Mesendoderm (in vitro differentiated cells): ENCODE results near the gene BMP7.

Experiments
- DNase-seq: peaks from one replicate; pipeline ENCODE4 v3.0.0; 2013
- H2AK5ac ChIP-seq: 2 replicates; pipeline ENCODE4 v1.6.1; 2013; ENCODE audit warnings: low read length, inconsistent platforms
- H2BK120ac ChIP-seq: 2 replicates; pipeline ENCODE4 v1.6.1; 2013; ENCODE audit warnings: low read depth, mild to moderate bottlenecking, low read length, moderate library complexity, mixed read lengths
- H2BK15ac ChIP-seq: replicated peaks from 2 replicates; pipeline ENCODE4 v1.6.1; 2013; ENCODE audit warnings: low read depth, mild to moderate bottlenecking, moderate library complexity
- H2BK5ac ChIP-seq: 2 replicates; pipeline ENCODE4 v1.6.1; 2013; ENCODE audit warnings: low read length, inconsistent platforms
- H3K18ac ChIP-seq: 2 replicates; pipeline ENCODE4 v1.6.1; 2013; ENCODE audit warnings: mild to moderate bottlenecking, low read length, mixed read lengths
- H3K23ac ChIP-seq: one replicate; pipeline ENCODE4 v1.6.1; 2013; ENCODE audit warnings: low read length
- H3K27ac ChIP-seq: 2 replicates; pipeline ENCODE4 v1.5.1; 2013; ENCODE audit warnings: low read depth, mild to moderate bottlenecking, inconsistent platforms, low read length, moderate library complexity
- H3K27me3 ChIP-seq: 2 replicates; pipeline ENCODE4 v1.6.1; 2013; ENCODE audit warnings: low read length, control low read depth, mild to moderate bottlenecking, inconsistent platforms; ENCODE audit not compliant: insufficient read depth, poor library complexity
- H3K36me3 ChIP-seq: 2 replicates; pipeline ENCODE4 v1.6.1; 2013; ENCODE audit warnings: low read length, inconsistent platforms; ENCODE audit not compliant: control insufficient read depth, insufficient read depth
- H3K4ac ChIP-seq: one replicate; pipeline ENCODE4 v1.6.1; 2013; ENCODE audit warnings: low read depth, mild to moderate bottlenecking, low read length, moderate library complexity
- H3K4me1 ChIP-seq: 2 replicates; pipeline ENCODE4 v1.6.1; 2013; ENCODE audit warnings: low read depth, low read length, inconsistent platforms; ENCODE audit not compliant: control insufficient read depth
- H3K4me2 ChIP-seq: 2 replicates; pipeline ENCODE4 v1.6.1; 2013; ENCODE audit warnings: low read length
- H3K4me3 ChIP-seq: 2 replicates; pipeline ENCODE4 v1.5.1; 2013; ENCODE audit warnings: mild to moderate bottlenecking, low read length
- H3K56ac ChIP-seq: one replicate; pipeline ENCODE4 v1.6.1; 2013; ENCODE audit warnings: low read length
- H3K79me1 ChIP-seq: 2 replicates; pipeline ENCODE4 v1.6.1; 2013; ENCODE audit warnings: low read length, inconsistent platforms
- H3K79me2 ChIP-seq: 2 replicates; pipeline ENCODE4 v1.6.1; 2013; ENCODE audit warnings: mild to moderate bottlenecking, low read length; ENCODE audit not compliant: control insufficient read depth, insufficient read depth
- H3K9ac ChIP-seq: 2 replicates; pipeline ENCODE4 v1.6.1; 2013; ENCODE audit warnings: low read length, inconsistent platforms
- H4K5ac ChIP-seq: one replicate; pipeline ENCODE4 v1.6.1; 2013; ENCODE audit warnings: low read length
- H4K8ac ChIP-seq: one replicate; pipeline ENCODE4 v1.6.1; 2013; ENCODE audit warnings: low read depth, mild to moderate bottlenecking, control low read depth, low read length, moderate library complexity
- WGBS: extraction: QIAGEN DNeasy Blood & Tissue Kit; methylation state at CpG from one replicate; pipeline ENCODE4 v1.1.7; 2013; ENCODE audit warnings: low lambda C conversion rate, missing lambda C conversion rate; ENCODE audit not compliant: insufficient coverage; ENCODE audit errors: extremely low coverage; 5-methylcytosine and 5-hydroxymethylcytosine counted together

BMP7 gene

GRCh38 chr20:57249772-57250171 is 16.7 kb downstream of the BMP7 start:
- Histone ChIP-seq H3K56ac (no peak overlapping the region), H3K4me2 (no peak overlapping the region), H2BK15ac (no peak overlapping the region), H3K9ac (no peak overlapping the region), H3K27ac (no peak overlapping the region), H3K4ac (no peak overlapping the region), H4K5ac (no peak overlapping the region), H3K79me2 (no peaks in the 10 kb centered on the region), H3K4me1 (no peaks in the 10 kb centered on the region), H3K36me3 (no peaks in the 10 kb centered on the region), H2BK5ac (no peak overlapping the region), H3K18ac (no peak overlapping the region), H3K4me3 (no peak overlapping the region), H2AK5ac (no peak overlapping the region), H3K79me1 (no peaks in the 10 kb centered on the region), H3K23ac (no peak overlapping the region), H4K8ac (no peak overlapping the region), H3K27me3 (no peaks in the 10 kb centered on the region), H2BK120ac (no peak overlapping the region)
- DNase-seq: no peak
- no CpG with 5 or more reads among the region's 3 CpGs for WGBS

DNA sequence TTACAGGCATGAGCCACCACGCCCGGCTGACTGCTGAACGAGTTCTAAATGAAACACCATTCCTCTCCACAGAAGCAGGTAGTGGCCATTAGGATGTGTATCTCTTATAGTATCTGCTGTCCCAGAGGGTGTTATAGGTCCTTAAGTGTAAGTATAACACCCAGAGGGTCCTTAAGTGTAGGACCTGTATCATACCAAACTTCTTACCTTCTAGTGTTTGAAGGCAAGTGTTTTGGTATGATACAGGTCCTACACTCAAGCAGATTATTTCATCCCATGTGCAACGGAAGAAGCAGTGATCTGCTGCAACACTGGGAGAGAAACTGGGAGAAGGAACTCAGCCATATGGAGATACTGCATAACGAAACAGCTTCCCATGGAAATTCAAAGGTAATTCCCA is 17.4 kb downstream of the BMP7 start:
- Histone ChIP-seq H3K79me1 (no peaks in the 10 kb centered on the region), H4K8ac (no peak overlapping the region), H3K56ac (no peak overlapping the region), H2AK5ac (no peak overlapping the region), H3K4me1 (no peaks in the 10 kb centered on the region), H3K79me2 (no peaks in the 10 kb centered on the region), H3K36me3 (no peaks in the 10 kb centered on the region), H3K4ac (no peak overlapping the region), H2BK15ac (no peak overlapping the region), H2BK120ac (no peak overlapping the region), H3K23ac (no peak overlapping the region), H4K5ac (no peak overlapping the region), H3K27me3 (no peaks in the 10 kb centered on the region), H3K9ac (no peak overlapping the region), H3K18ac (no peak overlapping the region), H3K27ac (no peak overlapping the region), H3K4me3 (no peak overlapping the region), H3K4me2 (no peak overlapping the region), H2BK5ac (no peak overlapping the region)
- DNase-seq: no peak
- WGBS: no CpG with 5 or more reads among the region's 5 CpGs

DNA sequence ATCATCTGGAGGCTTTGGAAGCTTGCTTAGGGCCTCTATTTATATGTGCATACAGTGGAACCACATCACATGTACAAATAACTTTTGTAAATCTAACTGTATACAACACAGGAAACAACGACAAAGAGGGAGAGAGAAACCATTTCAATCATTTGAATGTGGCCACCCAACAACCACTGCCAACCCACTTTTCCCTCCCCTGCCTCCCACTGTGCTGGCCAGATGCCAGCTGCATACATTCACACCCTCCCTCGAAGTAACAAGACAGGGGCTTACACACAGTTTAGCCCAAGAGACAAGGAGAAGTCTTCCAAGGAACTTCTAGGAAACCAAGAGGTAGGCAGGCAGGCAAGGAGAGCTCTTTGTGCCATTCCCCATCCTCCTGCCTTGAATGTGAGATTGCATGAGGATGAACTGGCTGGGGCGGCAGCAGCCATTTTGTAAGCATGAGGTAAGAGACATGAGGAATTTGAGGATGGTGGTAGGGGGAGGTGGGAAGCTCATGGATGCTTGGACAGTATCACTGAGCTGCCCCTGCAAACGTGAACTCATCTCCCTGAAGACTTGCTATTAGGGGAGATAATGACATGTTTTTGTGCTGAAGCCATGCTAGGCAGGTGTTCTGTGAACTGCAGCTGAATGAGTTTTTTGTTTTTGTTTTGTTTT is 18.2 kb downstream of the BMP7 start:
- H3K27ac ChIP-seq: no peak overlapping the region
- no peak overlapping the region for H4K5ac ChIP-seq
- no peaks in the 10 kb centered on the region for H3K79me2 ChIP-seq
- no peaks in the 10 kb centered on the region for H3K27me3 ChIP-seq
- H3K4me1 ChIP-seq: no peaks in the 10 kb centered on the region
- H2BK5ac ChIP-seq: no peak overlapping the region
- H3K56ac ChIP-seq: no peak overlapping the region
- no peak overlapping the region for H3K4ac ChIP-seq
- no peak overlapping the region for H3K4me3 ChIP-seq
- no peak overlapping the region for H3K23ac ChIP-seq
- DNase-seq: no peak
- no peak overlapping the region for H3K18ac ChIP-seq
- no peak overlapping the region for H4K8ac ChIP-seq
- H2BK15ac ChIP-seq: no peak overlapping the region
- H2BK120ac ChIP-seq: no peak overlapping the region
- no peaks in the 10 kb centered on the region for H3K36me3 ChIP-seq
- H3K79me1 ChIP-seq: no peaks in the 10 kb centered on the region
- no peak overlapping the region for H3K4me2 ChIP-seq
- H2AK5ac ChIP-seq: no peak overlapping the region
- no CpG with 5 or more reads among the region's 4 CpGs for WGBS
- H3K9ac ChIP-seq: no peak overlapping the region

GRCh38 chr20:57247292-57247965 is 19.0 kb downstream of the BMP7 start:
- Histone ChIP-seq H3K4me2 (no peak overlapping the region), H3K56ac (no peak overlapping the region), H3K36me3 (no peaks in the 10 kb centered on the region), H2BK5ac (no peak overlapping the region), H3K27me3 (no peaks in the 10 kb centered on the region), H4K5ac (no peak overlapping the region), H3K23ac (no peak overlapping the region), H3K4me1 (no peaks in the 10 kb centered on the region), H4K8ac (no peak overlapping the region), H2BK120ac (no peak overlapping the region), H3K79me2 (no peaks in the 10 kb centered on the region), H3K4ac (no peak overlapping the region), H3K18ac (no peak overlapping the region), H3K79me1 (no peaks in the 10 kb centered on the region), H2BK15ac (no peak overlapping the region), H3K27ac (no peak overlapping the region), H3K9ac (no peak overlapping the region), H2AK5ac (no peak overlapping the region), H3K4me3 (no peak overlapping the region)
- DNase-seq: no peak
- WGBS: no CpG with 5 or more reads among the region's 8 CpGs

DNA sequence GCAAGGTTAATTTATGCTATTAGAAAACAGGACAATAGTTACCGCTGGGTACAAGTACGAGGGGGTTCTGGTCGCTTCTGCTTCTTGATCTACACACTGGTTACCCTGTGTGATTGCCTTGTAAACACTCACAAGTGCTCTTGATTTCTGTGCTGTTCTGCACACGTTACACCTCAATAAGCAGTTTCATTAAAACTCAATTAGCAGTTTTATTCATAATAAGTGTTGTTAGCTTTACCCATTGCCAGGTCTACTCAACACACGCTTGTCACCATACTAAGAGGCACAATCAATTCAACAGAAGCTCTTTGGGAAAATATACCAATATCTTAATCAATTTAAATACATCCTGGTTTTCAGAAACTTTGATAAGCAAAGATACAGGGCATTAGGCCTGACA is 20.4 kb downstream of the BMP7 start:
- no peaks in the 10 kb centered on the region for H3K36me3 ChIP-seq
- H3K56ac ChIP-seq: no peak overlapping the region
- no peak overlapping the region for H2AK5ac ChIP-seq
- no peak overlapping the region for H3K4me2 ChIP-seq
- H3K9ac ChIP-seq: no peak overlapping the region
- no peak overlapping the region for H3K4me3 ChIP-seq
- no peaks in the 10 kb centered on the region for H3K79me2 ChIP-seq
- H3K27me3 ChIP-seq: no peaks in the 10 kb centered on the region
- DNase-seq: no peak
- no peak overlapping the region for H3K23ac ChIP-seq
- no peak overlapping the region for H3K18ac ChIP-seq
- no peak overlapping the region for H3K27ac ChIP-seq
- no peak overlapping the region for H2BK120ac ChIP-seq
- no peaks in the 10 kb centered on the region for H3K79me1 ChIP-seq
- H3K4me1 ChIP-seq: no peaks in the 10 kb centered on the region
- no CpG with 5 or more reads among the region's 5 CpGs for WGBS
- no peak overlapping the region for H3K4ac ChIP-seq
- H4K5ac ChIP-seq: no peak overlapping the region
- H4K8ac ChIP-seq: no peak overlapping the region
- no peak overlapping the region for H2BK15ac ChIP-seq
- H2BK5ac ChIP-seq: no peak overlapping the region
